ENCODE data around the gene ELAVL2. TPM values are rescaled to one million over a fixed set of nuclear protein-coding genes. Genes with fewer than 3 reads are reported as not detected.

The ELAVL2 gene
- polyA plus RNA-seq, 1 donor from 2014 or later, result 106 TPM

DNA sequence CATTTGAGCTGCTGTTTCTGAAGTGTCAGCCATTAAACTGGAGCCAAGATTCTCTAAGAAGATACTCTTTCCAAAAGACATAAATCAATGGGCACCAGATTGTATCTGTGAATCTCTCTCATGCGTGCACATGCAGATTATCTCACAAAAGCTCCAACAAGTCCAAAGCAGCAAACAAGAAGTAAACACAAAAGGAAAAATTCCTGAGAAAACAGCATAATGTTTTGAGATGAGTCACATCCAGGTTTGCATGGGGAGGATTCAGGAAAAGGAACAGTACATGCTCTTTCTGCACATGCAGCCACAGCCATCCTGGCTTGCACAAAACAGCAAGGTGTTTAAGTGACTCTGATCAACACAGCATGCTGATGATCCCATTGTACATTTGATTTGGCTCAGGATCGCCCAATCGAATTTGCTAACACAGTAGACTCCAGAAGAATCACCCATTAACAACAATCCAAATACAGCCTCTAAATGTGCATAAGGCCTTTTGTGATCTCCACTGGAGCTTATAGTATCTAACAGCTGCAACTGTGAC, 143.1 kb downstream of the ELAVL2 start:
- Histone ChIP-seq H4K20me1 (ENCODE audit: insufficient read depth) (no peaks in the 10 kb centered on the region), H3K27ac (ENCODE audit: low read length) (no peak overlapping the region), H3K36me3 (ENCODE audit: insufficient read depth, low read length) (no peaks in the 10 kb centered on the region), H3K9me2 (ENCODE audit: insufficient read depth, low read length) (no peaks in the 10 kb centered on the region), H3F3A (ENCODE audit: insufficient read depth, low read length, poor library complexity, severe bottlenecking) (no peaks in the 10 kb centered on the region), H3K79me2 (replicated peaks; ENCODE audit: insufficient read depth, low read length) (no peaks in the 10 kb centered on the region), H2AFZ (ENCODE audit: low read depth, low read length) (no peak overlapping the region), H3K27me3 (ENCODE audit: insufficient read depth, low read depth, low read length) (no peaks in the 10 kb centered on the region), H3K9ac (ENCODE audit: low read length) (no peak overlapping the region), H3K4me3 (ENCODE audit: low read length) (no peak overlapping the region), H3K9me3 (ENCODE audit: low read length) (no peaks in the 10 kb centered on the region), H3K4me2 (ENCODE audit: low read length) (no peak overlapping the region)
- no peak for TF ChIP-seq TAF1 (IDR thresholded peaks at IDR 0.05; ENCODE audit: low read depth)

DNA sequence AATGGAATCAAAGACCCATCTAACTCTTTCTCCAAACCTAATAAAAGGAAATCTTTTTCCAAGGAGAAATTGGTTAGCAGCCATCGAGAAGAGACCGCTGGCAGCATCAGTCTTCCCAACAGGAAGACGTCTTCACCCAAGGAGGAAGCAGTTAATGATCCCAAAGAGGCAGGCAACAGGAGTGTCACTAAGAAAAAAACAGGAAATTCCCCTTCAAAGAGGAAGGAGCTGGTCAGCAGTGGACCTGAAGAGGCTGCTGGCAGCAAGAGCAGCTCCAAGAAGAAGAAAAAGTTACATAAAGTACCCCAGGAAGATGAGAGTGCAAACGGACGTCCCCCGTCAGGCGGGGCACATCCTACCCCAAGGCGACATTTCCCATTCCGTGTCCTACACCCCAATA, 143.7 kb downstream of the ELAVL2 start:
- Histone ChIP-seq H3K9me3 (ENCODE audit: low read length) (no peaks in the 10 kb centered on the region), H2AFZ (ENCODE audit: low read depth, low read length) (no peak overlapping the region), H3K27me3 (ENCODE audit: insufficient read depth, low read depth, low read length) (no peaks in the 10 kb centered on the region), H3K4me2 (ENCODE audit: low read length) (no peak overlapping the region), H3K4me3 (ENCODE audit: low read length) (no peak overlapping the region), H3K9me2 (ENCODE audit: insufficient read depth, low read length) (no peaks in the 10 kb centered on the region), H3K79me2 (replicated peaks; ENCODE audit: insufficient read depth, low read length) (no peaks in the 10 kb centered on the region), H4K20me1 (ENCODE audit: insufficient read depth) (no peaks in the 10 kb centered on the region), H3K36me3 (ENCODE audit: insufficient read depth, low read length) (no peaks in the 10 kb centered on the region), H3K27ac (ENCODE audit: low read length) (no peak overlapping the region), H3F3A (ENCODE audit: insufficient read depth, low read length, poor library complexity, severe bottlenecking) (no peaks in the 10 kb centered on the region), H3K9ac (ENCODE audit: low read length) (no peak overlapping the region)
- TF ChIP-seq RAD21 (conservative IDR thresholded peaks at IDR 0.05) (no peak), POLR2AphosphoS5 (IDR thresholded peaks at IDR 0.05) (no peak), EP300 (conservative IDR thresholded peaks at IDR 0.05; ENCODE audit: poor library complexity, severe bottlenecking) (no peak), EZH2 (IDR thresholded peaks at IDR 0.05; ENCODE audit: borderline replicate concordance, insufficient read depth, low read length, poor library complexity, severe bottlenecking) (no peak), TAF1 (IDR thresholded peaks at IDR 0.05; ENCODE audit: low read depth) (no peak), MXI1 (conservative IDR thresholded peaks at IDR 0.05; ENCODE audit: poor library complexity, severe bottlenecking) (no peak), SMC3 (conservative IDR thresholded peaks at IDR 0.05; ENCODE audit: poor library complexity) (no peak)
- TF ChIP-seq, protein P1, sequence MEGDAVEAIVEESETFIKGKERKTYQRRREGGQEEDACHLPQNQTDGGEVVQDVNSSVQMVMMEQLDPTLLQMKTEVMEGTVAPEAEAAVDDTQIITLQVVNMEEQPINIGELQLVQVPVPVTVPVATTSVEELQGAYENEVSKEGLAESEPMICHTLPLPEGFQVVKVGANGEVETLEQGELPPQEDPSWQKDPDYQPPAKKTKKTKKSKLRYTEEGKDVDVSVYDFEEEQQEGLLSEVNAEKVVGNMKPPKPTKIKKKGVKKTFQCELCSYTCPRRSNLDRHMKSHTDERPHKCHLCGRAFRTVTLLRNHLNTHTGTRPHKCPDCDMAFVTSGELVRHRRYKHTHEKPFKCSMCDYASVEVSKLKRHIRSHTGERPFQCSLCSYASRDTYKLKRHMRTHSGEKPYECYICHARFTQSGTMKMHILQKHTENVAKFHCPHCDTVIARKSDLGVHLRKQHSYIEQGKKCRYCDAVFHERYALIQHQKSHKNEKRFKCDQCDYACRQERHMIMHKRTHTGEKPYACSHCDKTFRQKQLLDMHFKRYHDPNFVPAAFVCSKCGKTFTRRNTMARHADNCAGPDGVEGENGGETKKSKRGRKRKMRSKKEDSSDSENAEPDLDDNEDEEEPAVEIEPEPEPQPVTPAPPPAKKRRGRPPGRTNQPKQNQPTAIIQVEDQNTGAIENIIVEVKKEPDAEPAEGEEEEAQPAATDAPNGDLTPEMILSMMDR (IDR thresholded peaks at IDR 0.05; ENCODE audit: poor library complexity, severe bottlenecking), result no peak
- TF ChIP-seq, protein P2, sequence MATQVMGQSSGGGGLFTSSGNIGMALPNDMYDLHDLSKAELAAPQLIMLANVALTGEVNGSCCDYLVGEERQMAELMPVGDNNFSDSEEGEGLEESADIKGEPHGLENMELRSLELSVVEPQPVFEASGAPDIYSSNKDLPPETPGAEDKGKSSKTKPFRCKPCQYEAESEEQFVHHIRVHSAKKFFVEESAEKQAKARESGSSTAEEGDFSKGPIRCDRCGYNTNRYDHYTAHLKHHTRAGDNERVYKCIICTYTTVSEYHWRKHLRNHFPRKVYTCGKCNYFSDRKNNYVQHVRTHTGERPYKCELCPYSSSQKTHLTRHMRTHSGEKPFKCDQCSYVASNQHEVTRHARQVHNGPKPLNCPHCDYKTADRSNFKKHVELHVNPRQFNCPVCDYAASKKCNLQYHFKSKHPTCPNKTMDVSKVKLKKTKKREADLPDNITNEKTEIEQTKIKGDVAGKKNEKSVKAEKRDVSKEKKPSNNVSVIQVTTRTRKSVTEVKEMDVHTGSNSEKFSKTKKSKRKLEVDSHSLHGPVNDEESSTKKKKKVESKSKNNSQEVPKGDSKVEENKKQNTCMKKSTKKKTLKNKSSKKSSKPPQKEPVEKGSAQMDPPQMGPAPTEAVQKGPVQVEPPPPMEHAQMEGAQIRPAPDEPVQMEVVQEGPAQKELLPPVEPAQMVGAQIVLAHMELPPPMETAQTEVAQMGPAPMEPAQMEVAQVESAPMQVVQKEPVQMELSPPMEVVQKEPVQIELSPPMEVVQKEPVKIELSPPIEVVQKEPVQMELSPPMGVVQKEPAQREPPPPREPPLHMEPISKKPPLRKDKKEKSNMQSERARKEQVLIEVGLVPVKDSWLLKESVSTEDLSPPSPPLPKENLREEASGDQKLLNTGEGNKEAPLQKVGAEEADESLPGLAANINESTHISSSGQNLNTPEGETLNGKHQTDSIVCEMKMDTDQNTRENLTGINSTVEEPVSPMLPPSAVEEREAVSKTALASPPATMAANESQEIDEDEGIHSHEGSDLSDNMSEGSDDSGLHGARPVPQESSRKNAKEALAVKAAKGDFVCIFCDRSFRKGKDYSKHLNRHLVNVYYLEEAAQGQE (IDR thresholded peaks at IDR 0.05; ENCODE audit: borderline replicate concordance), result no peak

DNA sequence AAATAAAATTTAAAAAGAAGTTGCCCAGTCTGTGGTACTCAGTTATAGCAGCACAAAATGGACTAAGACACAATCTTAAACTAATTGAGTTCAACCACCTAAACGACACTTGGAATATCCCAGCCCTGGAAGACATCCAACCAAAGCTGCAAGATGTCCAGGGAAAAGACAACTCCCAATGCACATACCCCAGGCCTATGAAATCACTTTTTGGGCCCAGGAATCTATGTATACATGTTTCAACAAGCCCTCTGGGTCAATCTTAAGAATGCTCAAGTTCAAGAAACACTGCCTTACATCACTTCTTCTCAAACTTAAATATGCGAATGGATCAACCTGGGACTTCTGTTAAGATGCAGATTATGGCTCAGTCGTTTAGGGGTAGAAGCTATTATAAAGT, 148.6 kb downstream of the ELAVL2 start:
- Histone ChIP-seq H4K20me1 (ENCODE audit: insufficient read depth) (no peaks in the 10 kb centered on the region), H3K79me2 (replicated peaks; ENCODE audit: insufficient read depth, low read length) (no peaks in the 10 kb centered on the region), H3K4me2 (ENCODE audit: low read length) (no peak overlapping the region), H2AFZ (ENCODE audit: low read depth, low read length) (no peak overlapping the region), H3K27ac (ENCODE audit: low read length) (no peak overlapping the region), H3K4me3 (ENCODE audit: low read length) (no peak overlapping the region), H3K9me3 (ENCODE audit: low read length) (no peaks in the 10 kb centered on the region), H3F3A (ENCODE audit: insufficient read depth, low read length, poor library complexity, severe bottlenecking) (no peaks in the 10 kb centered on the region), H3K9me2 (ENCODE audit: insufficient read depth, low read length) (no peaks in the 10 kb centered on the region), H3K36me3 (ENCODE audit: insufficient read depth, low read length) (peaks cover 6% of the 10 kb centered on the region), H3K9ac (ENCODE audit: low read length) (no peak overlapping the region), H3K27me3 (ENCODE audit: insufficient read depth, low read depth, low read length) (no peaks in the 10 kb centered on the region)
- TF ChIP-seq, protein P2 (IDR thresholded peaks at IDR 0.05; ENCODE audit: borderline replicate concordance), result no peak
- TF ChIP-seq POLR2AphosphoS5 (IDR thresholded peaks at IDR 0.05) (no peak), EZH2 (IDR thresholded peaks at IDR 0.05; ENCODE audit: borderline replicate concordance, insufficient read depth, low read length, poor library complexity, severe bottlenecking) (no peak), SMC3 (conservative IDR thresholded peaks at IDR 0.05; ENCODE audit: poor library complexity) (no peak), EP300 (conservative IDR thresholded peaks at IDR 0.05; ENCODE audit: poor library complexity, severe bottlenecking) (no peak), TAF1 (IDR thresholded peaks at IDR 0.05; ENCODE audit: low read depth) (no peak), RAD21 (conservative IDR thresholded peaks at IDR 0.05) (no peak), MXI1 (conservative IDR thresholded peaks at IDR 0.05; ENCODE audit: poor library complexity, severe bottlenecking) (no peak)
